HG03060 (cell line): ENCODE data around the gene ENTREP3.
A peak's percentile ranks its signal among the peaks of the same experiment; 100 is the strongest.

Source experiments
- ATAC-seq: cut with Tn5 transposase; IDR thresholded peaks from one replicate; pipeline ENCODE4 v1.9.1; 2021; ENCODE audit warnings: low read depth, moderate number of reproducible peaks; ENCODE audit not compliant: unreplicated experiment

Gene ENTREP3

DNA sequence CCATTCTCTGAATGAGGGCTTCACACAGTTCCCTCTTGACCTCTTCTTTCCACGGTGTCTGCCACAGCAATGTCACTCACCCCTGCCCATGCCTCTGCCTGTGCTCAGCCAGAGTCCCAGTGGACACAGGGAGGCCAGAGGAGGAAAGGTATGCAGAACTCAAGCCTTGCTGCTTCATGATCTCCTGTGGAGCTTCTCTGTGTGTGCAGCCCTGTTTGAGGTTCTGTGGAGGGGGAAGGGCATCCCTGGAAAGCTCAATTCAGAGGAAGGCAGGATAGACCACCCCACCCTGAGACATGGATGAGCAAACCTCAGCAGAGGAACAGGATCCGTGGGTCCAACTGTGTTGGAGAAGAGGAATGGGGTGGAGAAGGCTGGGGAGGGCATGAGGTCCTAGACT lies 24.0 kb upstream of the ENTREP3 start:
- no peak for ATAC-seq

DNA sequence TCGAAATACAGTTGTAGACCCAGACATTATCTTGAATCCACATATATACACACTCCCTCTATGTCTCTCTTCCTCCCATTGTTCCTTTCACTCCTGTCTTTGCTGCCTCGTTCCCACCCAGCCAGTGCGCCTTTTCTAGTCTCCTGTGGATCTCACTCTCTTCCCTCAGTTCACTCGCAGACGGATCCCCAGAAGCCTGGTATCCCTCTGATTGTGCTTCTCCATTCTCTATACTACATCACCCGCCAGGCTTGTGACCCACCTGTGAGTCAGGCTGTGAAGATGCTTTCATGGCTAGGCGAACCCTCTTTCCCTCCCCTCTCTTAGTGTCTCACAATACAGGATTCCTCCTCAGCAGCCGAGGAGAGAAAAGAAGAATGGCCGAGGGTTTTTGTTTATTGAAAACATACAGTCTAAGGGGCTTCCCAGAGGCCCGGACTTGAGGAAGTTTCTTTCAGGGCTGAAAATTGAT lies 23.4 kb upstream of the ENTREP3 start:
- no peak for ATAC-seq

DNA sequence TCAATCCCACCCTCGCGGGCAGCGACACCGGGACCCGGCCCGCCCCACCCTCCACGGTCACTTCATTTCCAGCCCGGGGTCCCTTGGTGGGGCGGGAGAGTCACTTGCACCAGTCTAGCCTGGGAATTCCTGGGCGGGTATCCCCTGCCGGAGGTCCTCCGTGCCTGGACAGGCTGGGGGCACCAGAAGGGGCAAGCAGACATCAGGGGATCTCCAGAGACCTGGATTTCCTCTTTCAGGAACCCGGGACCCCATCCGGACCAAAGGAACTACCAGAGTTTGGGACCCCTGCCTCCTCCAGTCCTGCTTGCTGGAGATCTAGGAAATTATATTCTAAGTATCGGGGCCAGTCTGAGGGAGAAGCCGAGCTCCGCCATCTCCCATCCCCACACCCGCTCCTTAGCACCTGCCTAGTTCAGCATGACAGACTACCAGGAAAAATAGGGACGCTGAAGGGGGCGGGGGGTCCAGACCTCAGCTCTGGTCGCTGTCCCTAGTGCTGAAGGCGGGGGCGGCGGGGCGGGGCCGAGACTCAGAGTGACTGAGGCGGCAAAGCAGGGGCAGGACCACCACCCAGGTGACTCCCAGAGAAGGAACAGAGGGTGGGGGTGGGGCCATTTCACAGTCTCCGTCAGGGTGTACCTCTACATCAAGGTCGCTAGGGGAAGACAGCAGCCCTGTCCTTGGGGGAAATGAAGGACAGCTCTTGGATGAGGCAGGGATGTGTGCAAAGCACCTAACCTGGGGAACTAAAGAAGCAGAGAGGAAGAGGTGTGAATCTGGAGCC lies 22.8 kb upstream of the ENTREP3 start:
- ATAC-seq = no peak

DNA sequence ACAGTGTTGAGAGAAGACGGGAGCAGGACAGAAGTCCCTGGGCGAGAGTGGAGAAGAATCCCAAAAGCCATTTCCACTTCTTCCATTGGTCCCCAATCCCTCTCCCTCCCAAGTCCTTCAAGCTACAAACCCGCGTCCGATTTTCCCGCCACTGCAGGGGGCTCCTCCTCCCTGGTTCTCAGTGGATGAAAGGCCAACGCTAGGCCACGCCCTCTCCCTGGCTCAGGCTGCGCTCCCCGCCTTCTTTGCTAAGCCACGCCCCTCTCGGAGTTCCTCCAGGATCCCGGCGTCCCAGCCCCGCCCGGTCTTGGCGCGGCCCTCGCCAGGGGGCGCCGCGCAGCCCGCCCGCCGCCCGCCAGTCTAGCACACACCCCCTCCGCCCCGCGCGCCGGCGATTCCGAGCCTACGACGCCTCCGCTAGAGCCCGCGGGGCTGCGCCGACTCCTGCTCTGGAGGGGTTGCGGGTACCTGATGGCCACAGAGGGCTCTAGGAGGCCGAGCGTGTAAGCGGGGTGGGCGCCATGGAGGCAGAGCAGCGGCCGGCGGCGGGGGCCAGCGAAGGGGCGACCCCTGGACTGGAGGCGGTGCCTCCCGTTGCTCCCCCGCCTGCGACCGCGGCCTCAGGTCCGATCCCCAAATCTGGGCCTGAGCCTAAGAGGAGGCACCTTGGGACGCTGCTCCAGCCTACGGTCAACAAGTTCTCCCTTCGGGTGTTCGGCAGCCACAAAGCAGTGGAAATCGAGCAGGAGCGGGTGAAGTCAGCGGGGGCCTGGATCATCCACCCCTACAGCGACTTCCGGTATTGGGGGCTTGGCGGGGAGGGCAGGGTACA lies 22.0 kb upstream of the ENTREP3 start, which contains the start of gene HCN3:
TSS of gene HCN3 (plus strand) at position 394 of the 832 bp plus-strand sequence. CDS start at position 522, 128 bp downstream.
- ATAC-seq = peak; percentile 33

DNA sequence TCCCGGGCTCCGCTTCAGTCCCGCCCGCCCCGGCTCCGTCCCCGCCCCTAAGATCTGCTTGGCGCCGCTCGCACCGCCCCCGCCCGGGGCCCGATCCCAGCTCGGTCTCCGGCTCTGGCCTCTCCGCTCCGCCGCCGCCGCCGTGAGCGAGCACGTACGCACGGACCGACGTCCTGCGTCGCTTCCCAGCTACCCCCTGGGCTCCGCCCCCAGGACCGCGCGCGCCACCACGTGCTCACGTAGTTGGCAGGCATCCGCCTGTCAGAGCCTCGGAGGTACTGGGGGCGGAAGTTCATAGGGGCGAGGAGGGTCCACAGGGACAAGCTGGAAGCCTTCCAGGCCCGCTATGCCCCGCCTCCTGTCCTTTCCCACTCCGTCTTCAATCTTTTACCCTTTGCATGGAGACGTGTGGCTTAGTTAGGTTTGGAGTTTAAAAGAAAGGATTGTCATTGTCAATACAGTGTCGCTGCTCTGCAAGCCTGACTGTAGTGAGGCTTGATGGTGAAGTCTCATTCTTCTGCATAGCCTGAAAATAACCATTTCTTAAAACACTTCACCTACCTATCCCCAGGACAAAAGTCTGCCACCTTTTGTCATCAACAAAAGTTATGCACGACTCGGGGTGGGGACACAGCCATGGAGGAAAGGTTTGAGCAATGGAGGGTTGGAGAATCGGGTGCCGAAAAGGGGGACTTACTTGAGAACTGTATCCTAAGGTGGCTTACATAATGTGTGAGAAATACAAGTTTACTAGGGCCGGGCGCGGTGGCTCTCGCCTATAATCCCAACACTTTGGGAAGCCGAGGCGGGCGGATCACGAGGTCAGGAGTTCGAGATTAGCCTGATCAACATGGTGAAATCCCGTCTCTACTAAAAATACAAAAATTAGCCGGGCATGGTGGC lies 18.3 kb upstream of the ENTREP3 start, which contains the start of gene CLK2:
TSS of gene CLK2 (minus strand) at position 162 of the 903 bp plus-strand sequence. CDS start 2,527 bp downstream, outside the sequence.
- no peak for ATAC-seq

DNA sequence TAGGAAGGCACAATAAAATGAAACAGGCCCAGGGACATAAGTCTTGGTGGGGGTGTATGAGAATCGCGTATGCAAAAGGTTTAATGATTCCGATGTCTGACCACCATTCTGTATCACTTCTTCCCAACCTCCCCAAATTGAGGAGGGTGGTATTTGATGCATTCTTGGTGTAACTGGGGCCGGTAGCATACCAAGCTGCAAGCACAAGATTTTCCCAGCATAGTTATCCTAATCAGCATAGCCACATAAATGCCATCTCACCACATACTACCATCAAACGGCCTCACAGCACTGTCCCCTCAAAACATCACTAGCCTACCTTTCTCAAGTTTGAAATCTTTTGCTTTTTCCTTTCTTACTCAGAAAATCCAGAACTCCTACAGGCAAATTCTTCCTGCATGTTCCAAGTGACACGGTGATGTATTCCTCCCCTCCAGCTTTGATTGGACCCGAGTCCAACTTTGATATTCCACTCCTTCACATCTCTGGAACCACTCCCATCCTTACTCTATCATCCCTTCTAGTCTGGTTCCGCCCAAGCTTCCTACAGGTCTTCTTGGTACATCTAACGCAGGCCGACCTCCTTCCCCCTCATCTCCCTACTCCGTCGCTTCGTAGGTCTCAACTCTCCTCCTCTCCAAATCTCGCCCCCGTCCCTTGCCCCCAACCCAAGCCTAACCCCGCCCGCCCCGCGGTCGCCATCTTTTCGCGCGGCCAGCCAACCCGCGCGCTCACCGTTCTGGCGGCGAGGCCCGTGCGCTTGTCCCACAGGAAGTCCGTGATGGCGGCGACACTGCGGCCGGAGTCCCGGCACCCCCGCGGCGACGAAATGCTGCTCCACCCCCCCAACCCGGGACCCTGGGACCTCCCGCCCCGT lies 17.4 kb upstream of the ENTREP3 start:
- no peak for ATAC-seq

DNA sequence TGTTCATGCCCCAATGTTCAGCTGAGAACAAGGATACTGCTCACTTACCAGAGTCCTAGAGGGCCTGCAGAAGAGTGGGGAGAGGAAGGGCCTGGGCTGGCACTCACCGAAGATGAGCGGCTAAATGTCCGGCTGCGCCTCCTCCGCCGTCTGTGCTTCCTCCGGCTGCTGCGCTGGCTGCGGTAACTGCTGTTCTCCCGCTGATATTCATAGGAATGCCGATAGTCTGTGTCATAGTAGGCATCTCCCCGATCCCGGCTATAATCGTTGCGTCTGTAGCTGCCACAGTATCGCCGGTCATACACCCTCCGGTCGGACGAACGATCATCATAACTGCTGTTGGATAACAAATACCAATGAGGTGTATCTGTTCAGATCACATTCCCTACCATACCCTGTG lies 14.1 kb upstream of the ENTREP3 start:
- no peak for ATAC-seq

DNA sequence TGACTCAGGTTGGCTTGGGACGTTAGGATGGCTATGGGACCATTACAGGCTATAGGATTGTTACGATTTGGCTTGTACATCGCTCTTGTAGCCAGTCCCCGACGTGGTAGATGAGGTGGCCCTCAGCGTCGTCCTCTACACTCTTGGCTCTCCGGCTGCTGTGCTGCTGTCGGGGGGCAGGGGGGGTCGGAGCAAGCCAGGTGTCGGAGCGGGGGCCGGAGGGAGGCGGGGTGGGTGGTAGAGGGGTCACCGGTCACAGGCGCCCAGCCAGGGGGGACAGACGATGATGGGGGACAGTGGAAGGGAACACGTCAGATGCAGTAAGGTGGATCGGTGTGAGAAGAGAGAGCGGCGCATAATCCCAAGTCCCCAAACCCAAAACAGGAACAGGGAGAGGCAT lies 13.3 kb upstream of the ENTREP3 start:
- ATAC-seq = no peak

DNA sequence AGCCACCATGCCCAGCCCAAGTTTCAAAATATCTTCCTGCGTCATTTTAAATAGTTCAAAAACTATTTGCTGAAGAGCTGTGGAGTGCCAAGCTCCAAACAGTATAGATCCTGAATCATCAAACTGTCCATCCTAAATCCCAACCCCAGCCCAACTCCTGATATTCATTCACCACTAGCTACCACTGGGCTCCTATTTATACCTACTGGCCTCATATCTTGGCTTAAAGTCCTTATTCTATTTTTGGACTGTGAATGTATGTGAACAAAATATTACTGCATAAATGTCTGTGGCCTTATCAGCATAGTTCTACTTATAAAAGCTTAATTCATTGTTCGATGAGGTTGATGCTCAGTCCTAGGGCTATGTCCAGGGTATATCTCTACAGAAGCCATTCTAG lies 12.1 kb upstream of the ENTREP3 start:
- no peak for ATAC-seq

DNA sequence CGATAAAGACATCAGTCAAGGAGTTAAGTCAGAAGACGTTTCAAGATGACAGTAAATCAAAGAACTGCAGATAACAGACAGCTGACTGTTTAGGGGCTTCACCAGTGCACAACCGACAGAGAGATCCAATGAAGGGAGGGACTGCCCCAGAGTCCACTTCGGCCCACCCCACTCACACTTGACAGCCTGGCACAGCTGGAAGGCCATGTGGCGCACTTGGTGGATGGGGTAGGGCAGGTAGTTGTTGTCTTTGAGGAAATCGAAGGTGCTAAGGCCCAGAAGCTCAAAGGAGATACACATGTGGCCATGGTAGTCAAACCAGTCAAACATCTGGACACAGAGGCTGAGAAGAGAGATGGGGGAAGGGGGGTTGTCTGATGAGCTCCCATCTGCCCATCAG lies 11.3 kb upstream of the ENTREP3 start:
- no peak for ATAC-seq

DNA sequence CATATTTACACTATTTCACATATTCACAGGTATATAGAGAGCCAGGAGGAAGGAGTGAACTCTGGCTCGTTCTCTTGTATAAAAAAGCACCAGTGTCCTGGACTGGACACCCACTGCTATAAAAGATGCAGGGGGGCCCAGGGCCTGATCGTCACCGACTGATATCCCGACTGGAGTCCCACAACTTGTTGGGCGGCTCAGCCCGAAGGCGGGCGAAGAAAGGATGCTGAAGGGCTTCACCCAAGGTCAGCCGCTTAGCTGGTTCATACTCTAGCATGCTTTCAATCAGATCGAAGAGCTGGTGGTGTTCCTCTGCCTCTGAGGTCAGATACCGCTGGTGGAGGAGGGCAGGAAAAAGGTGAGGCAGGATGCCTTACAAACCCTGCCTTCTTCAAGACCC lies 7.8 kb upstream of the ENTREP3 start:
- no peak for ATAC-seq

DNA sequence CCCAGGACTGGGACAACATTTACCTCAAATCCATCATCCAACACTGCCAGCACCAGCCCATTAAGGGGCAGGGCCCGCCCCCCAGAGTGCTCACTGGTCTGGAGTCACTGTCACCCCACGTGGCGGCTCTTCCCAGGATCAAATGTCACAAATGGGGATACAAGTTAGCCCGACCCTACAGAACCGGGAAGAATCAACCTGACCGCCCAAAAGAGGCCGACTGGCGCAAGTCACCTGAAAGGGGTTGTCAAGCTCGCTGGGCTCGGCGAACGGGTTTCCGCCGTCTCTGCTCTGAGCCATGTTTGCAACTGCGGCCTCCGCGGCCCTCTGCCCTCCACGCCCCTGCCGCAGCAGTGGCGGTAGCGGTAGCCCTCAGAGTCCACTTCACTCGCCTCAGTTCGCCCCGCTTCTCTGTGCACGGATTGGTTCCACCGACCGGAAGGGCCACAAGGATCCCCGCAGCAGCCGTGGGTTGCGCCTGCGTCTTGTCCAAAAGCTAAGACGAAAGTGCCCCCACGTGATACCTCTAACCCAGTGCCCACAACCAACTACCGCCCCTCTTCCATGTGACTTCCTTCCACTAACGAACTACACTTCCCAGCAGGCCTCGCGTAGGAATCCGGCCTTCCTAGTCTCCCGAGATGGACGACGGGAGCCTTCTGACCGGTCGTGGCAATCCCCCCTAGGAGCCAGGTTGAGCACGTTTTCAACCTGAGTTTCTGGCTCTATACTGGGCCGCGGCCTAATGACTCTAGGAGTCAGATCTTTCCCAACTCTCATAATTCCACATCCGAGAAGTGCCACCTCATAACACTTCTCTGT lies 6.8 kb upstream of the ENTREP3 start, which contains the start of gene SCAMP3:
TSS of gene SCAMP3 (minus strand) at position 509 of the 822 bp plus-strand sequence. CDS start at position 300, 209 bp downstream.
- peak; percentile 84 for ATAC-seq

DNA sequence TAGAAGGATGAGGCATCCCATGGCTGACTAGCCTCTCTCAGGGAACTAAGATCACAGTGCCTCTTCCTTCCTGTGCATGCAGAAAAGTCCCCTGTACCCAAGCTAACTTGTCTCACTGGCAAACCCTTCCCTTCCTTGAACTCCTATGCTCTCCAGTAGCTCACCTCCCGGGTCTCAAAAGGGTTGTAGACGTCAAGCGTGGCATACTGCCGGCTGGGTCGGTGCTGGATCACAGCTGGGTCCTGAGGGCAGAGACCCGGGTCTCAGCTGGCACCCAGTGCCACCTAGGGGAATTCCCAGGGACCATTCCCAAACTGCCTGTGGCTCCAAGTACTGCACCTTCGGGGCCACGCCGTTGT lies 6.2 kb upstream of the ENTREP3 start:
- ATAC-seq = no peak

DNA sequence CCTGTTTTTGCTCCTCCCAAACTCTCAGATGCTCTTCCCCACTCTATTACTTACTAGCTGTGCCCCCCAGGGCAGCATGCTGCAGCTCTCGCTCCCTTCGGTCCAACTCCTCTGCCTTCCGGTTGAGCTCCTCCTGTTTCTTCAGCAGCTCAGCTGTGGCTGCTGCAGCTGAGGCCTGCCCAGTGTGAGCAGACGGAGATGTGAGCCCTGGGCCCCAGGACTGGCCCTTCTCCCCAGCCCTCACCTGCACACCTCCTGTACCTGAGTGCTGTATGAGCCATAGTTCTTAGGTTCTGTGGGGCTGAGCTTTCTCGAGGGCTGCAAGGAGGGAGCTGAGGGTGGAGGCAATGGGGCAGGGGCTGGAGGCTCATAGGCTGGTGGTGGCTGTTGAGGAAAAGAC lies 5.0 kb upstream of the ENTREP3 start:
- ATAC-seq = no peak

DNA sequence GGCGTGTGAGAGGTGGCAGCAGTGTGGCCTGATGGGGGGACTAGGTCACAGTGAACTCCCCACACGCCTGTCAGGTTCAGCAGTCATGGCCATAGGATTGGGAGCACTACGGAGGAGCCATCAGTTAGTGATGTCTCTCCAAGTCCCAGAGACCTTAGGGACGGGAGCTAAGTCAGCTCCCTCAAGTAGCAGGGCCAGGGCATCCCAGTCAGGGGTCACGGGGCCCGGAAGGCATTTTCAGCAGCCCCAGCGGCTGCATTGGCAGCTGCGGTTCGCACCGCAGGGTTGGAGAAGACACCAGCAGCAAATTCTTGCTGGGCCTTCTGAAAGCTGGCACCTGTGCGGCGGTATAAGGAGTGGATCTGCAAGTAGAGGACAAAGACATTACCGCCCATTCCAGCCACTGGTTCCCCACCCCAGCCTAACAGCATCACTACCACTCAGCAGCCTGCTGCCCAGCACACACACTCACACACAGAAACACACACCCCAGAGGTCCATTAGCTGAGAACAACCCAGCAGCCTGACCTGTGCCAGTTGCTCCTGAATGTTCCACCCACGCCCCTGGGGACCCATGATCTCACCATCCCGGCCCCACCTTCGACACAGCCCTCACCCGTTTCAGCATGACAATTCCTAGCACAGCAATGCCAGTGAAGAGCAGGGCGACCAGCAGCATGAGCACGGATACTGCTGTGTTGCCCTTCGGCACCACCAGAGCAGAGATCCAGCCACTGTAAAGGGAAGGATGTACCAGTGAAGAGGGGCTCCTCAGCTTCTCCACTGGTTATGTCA lies 972 bp upstream of the ENTREP3 start:
- ATAC-seq = no peak

DNA sequence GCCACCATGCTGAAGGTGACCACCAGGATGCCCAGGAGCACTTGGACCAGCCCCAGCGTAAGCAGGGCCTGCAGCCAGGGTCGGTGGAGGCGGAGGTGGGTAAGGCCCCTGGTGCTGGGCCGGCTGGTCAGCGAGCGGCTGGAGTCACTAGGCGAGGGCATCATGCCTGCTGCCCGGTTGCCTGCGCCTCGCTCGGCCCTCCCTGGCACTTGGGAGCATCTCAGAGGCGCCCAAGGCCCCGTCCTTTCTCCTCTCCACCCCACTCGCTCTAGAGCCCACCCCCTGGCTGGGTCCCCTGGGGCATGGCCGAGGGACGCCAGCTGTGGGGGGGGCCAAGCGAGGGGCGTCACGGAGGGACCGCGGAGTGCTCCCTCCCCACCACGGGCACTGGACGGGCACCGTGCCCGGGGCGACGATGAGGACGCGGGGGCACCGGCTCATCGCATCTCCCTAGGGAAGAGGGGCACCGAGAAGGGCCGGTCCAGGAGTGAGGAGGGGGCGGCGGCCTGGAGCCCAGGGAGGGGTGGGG lies 505 bp downstream of the ENTREP3 start:
- no peak for ATAC-seq

DNA sequence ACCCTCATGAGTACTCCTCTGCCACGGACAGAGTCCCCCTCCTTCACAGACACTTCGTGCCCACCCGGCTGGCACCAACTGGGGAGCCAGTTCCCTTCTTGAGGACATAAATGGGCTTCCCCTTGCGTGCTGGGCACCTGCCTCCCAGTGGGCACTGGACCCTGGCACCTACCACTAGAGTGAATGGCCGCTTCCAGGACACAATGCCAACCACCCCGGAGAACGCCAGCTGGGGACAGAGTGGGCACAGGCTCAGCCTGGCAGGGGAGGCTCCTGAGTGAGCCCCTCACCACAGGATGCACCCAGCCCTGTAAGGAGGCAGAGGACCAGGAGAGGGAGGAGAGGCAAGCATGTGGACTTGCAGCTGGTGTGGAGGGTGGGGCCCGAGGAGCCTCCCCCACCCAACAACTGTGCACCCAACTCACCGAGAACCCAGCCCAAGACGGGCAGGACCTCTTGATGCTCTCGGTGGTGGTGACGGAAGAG lies 1.0 kb downstream of the ENTREP3 start:
- no peak for ATAC-seq
